Body of pancreas (tissue), 4 donors: Measurements from ENCODE around the gene LRP10.

Experiments used
- POLR2A ChIP-seq, 3 donors: fragments of 450-650 bp; IDR thresholded peaks; one replicate each; pipeline ENCODE4 v1.6.1; 2016; ENCODE audit warnings: antibody characterized with exemption in 3 of 3, mild to moderate bottlenecking in 2 of 3
- TF ChIP-seq, protein P1 (sequence below), 7 experiments: fragments of 450-650 bp in 4 of 7; fragments of 200-600 bp in 3 of 7; sonication (generic) in 3 of 7; IDR thresholded peaks; one replicate each; pipeline ENCODE4 v1.5.1; 2016 to 2019; ENCODE audit warnings: antibody characterized with exemption in 7 of 7

DNA sequence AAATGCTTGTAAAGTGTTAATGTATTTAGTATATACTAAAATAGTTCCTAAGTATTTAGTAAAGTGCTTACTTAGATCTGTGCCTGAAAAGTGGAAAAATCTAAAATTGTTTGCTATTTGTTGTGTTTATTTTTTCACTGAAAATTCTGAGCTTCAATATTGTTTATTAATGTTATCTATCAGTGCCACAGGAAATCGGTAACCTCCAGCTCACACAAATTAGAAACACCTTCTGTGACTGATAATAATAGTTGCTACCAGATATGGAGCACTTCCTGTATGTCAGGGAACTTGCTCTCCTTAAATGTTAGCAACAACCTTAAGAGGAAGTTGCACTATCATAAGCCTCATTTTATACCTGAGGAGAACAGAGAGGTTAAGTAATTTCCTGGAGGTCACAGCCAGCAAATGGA lies 723 bp upstream of the LRP10 start:
- TF ChIP-seq, protein P1, sequence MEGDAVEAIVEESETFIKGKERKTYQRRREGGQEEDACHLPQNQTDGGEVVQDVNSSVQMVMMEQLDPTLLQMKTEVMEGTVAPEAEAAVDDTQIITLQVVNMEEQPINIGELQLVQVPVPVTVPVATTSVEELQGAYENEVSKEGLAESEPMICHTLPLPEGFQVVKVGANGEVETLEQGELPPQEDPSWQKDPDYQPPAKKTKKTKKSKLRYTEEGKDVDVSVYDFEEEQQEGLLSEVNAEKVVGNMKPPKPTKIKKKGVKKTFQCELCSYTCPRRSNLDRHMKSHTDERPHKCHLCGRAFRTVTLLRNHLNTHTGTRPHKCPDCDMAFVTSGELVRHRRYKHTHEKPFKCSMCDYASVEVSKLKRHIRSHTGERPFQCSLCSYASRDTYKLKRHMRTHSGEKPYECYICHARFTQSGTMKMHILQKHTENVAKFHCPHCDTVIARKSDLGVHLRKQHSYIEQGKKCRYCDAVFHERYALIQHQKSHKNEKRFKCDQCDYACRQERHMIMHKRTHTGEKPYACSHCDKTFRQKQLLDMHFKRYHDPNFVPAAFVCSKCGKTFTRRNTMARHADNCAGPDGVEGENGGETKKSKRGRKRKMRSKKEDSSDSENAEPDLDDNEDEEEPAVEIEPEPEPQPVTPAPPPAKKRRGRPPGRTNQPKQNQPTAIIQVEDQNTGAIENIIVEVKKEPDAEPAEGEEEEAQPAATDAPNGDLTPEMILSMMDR (IDR thresholded peaks at IDR 0.05), result no peak
- TF ChIP-seq POLR2A (IDR thresholded peaks at IDR 0.05), result no peak
